ENCODE measurements around the gene ZMIZ1. TPM values are rescaled to one million over a fixed set of nuclear protein-coding genes. Genes with fewer than 3 reads are reported as not detected.
A peak's percentile ranks its signal among the peaks of the same experiment; 100 is the strongest.

Gene ZMIZ1
- total and polyA plus RNA-seq, 4 donors = 3.9 to 19.1 (median 9.8) TPM

DNA sequence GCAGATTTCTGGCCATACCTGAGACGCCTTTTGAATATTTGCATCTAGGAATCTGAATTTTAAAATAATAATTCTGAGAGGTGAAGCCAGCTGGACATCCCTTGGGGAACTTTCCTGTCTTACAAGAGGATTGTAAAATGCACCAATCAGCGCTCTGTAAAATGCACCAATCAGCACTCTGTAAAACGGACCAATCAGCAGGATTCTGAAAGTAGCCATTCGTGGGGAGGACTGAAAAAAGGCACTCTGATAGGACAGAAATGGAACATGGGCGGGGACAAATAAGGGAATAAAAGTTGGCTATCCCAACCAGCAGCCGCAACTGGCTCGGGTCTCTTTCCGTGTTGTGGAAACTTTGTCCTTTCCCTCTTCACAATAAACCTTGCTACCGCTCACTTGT is 288.4 kb downstream of the ZMIZ1 start (continued):
- TF ChIP-seq, protein P1, sequence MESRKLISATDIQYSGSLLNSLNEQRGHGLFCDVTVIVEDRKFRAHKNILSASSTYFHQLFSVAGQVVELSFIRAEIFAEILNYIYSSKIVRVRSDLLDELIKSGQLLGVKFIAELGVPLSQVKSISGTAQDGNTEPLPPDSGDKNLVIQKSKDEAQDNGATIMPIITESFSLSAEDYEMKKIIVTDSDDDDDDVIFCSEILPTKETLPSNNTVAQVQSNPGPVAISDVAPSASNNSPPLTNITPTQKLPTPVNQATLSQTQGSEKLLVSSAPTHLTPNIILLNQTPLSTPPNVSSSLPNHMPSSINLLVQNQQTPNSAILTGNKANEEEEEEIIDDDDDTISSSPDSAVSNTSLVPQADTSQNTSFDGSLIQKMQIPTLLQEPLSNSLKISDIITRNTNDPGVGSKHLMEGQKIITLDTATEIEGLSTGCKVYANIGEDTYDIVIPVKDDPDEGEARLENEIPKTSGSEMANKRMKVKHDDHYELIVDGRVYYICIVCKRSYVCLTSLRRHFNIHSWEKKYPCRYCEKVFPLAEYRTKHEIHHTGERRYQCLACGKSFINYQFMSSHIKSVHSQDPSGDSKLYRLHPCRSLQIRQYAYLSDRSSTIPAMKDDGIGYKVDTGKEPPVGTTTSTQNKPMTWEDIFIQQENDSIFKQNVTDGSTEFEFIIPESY (IDR thresholded peaks at IDR 0.05) = no peak

DNA sequence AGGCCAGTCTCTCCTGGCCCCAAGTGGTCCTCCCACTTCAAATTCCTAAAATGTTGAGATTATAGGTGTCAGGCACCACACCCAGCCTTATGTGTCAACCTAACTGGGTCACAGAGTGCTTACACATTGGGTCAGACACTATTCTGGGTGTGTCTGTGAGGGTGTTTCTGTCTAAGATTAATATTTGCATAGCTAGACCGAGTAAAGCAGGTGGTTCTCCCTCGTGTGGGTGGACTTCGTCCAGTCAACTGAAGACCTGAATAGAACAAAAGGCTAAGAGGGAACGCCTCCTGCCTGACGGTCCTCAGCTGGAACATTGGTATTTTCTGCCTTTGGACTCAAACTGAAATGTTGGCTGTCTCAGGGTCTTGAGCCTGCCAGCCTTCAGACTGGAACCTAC is 290.0 kb downstream of the ZMIZ1 start:
- Histone ChIP-seq H3K9me3 (ENCODE audit: control insufficient read depth in 4 of 4, low read length in 3 of 4) (no peaks in the 10 kb centered on the region), H3K27me3 (ENCODE audit: control insufficient read depth in 4 of 4, insufficient read depth in 4 of 4, low read length in 3 of 4) (no peaks in the 10 kb centered on the region), H3K9ac (ENCODE audit: low read depth in 1 of 2, low read length in 2 of 2) (no peak overlapping the region), H3K27ac (ENCODE audit: low read depth in 1 of 2, low read length in 2 of 2) (no peak overlapping the region), H3K36me3 (ENCODE audit: control insufficient read depth in 4 of 4, insufficient read depth in 3 of 4, low read depth in 1 of 4, low read length in 3 of 4) (peaks cover 0 to 18% (median 15%) of the 10 kb centered on the region in 4 donors), H3K4me1 (ENCODE audit: control insufficient read depth in 4 of 4, insufficient read depth in 4 of 4, low read length in 3 of 4) (peaks cover 0 to 7% (median 1%) of the 10 kb centered on the region in 4 donors), H3K4me3 (ENCODE audit: low read depth in 1 of 3, low read length in 3 of 3) (no peak overlapping the region)
- 41% methylated on average over 5 of the region's 5 CpGs for WGBS
- TF ChIP-seq, protein P1 (IDR thresholded peaks at IDR 0.05) = no peak
- TF ChIP-seq JUND (IDR thresholded peaks at IDR 0.05) (peak in 1 of 2 donors; percentile 27), RXRA (IDR thresholded peaks at IDR 0.05) (peak; percentile 14 to 62), RAD21 (IDR thresholded peaks at IDR 0.05) (no peak), HNF4A (conservative IDR thresholded peaks at IDR 0.05) (peak; percentile 63 to 67), SP1 (IDR thresholded peaks at IDR 0.05) (peak; percentile 55), NR2F2 (IDR thresholded peaks at IDR 0.05) (no peak), FOXA1 (IDR thresholded peaks at IDR 0.05) (no peak)
- peak; percentile 31 for DNase-seq (ENCODE audit: low spot score)

DNA sequence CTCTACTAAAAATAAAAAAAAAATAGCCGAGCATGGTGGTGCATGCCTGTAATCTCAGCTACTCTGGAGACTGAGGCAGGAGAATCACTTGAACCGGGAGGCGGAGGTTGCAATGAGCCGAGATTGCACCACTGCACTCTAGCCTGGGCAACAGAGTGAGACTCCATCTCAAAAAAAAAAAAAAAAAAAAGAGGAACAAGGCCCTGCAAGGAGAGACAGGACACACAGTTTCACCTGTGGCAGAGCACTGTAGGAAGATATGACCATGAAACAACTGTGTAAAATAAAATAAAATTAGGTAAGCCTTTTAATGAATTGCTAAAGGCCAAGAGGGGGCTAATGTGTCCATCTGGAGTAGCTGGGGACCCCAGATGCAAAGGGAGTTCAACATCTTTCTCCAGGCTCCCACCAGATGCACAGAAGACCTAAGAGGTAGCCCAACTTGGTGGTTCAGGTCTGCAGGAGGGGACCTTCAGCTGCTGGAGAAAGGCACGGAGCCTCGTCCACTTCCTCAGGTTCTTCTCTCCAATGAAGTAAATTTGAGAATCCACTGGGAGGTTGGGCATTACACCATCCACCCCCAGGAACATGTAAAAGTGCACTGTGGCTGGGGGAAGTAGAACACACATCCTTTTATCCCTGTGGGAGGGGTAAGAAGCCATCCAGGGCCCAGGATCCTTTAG is 291.2 kb downstream of the ZMIZ1 start:
- H3K36me3 ChIP-seq (ENCODE audit: control insufficient read depth in 4 of 4, insufficient read depth in 3 of 4, low read depth in 1 of 4, low read length in 3 of 4) = peaks cover 0 to 7% (median 3%) of the 10 kb centered on the region in 4 donors
- 94% methylated on average over 6 of the region's 6 CpGs for WGBS
- no peak overlapping the region for H3K27ac ChIP-seq (ENCODE audit: low read depth in 1 of 2, low read length in 2 of 2)
- H3K9me3 ChIP-seq (ENCODE audit: control insufficient read depth in 4 of 4, low read length in 3 of 4) = no peaks in the 10 kb centered on the region
- no peak for DNase-seq (ENCODE audit: low spot score)
- H3K4me3 ChIP-seq (ENCODE audit: low read depth in 1 of 3, low read length in 3 of 3) = no peak overlapping the region
- H3K27me3 ChIP-seq (ENCODE audit: control insufficient read depth in 4 of 4, insufficient read depth in 4 of 4, low read length in 3 of 4) = no peaks in the 10 kb centered on the region
- TF ChIP-seq FOXA1 (IDR thresholded peaks at IDR 0.05) = no peak
- TF ChIP-seq, protein P2, sequence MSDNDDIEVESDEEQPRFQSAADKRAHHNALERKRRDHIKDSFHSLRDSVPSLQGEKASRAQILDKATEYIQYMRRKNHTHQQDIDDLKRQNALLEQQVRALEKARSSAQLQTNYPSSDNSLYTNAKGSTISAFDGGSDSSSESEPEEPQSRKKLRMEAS (IDR thresholded peaks at IDR 0.05) = no peak
- peaks cover 0 to 7% (median 1%) of the 10 kb centered on the region in 4 donors for H3K4me1 ChIP-seq (ENCODE audit: control insufficient read depth in 4 of 4, insufficient read depth in 4 of 4, low read length in 3 of 4)
- H3K9ac ChIP-seq (ENCODE audit: low read depth in 1 of 2, low read length in 2 of 2) = no peak overlapping the region
